GM23338 (cell line): ENCODE measurements around the gene IGIP.

Source experiments
- CREB1 ChIP-seq: fragments of 250-450 bp; sonication (Bioruptor Pico); IDR thresholded peaks from 2 replicates; pipeline ENCODE4 v1.5.0; 2020; ENCODE audit warnings: low read depth, mild to moderate bottlenecking, moderate library complexity
- CTCF ChIP-seq, 2 experiments: fragments of 200-600 bp in 1 of 2; sonication (generic) in 1 of 2; conservative IDR thresholded peaks; 2 replicates each; pipeline versions ENCODE4 v1.5.1 to v1.6.1; 2016 to 2017; ENCODE audit warnings: antibody characterized with exemption in 2 of 2, low read depth in 2 of 2, mild to moderate bottlenecking in 2 of 2, moderate library complexity in 1 of 2
- EZH2 ChIP-seq: fragments of 200-600 bp; sonication (generic); IDR thresholded peaks from one replicate; pipeline ENCODE4 v1.8.0; 2017; ENCODE audit warnings: antibody characterized with exemption, mild to moderate bottlenecking, low read depth; ENCODE audit not compliant: unreplicated experiment
- EZH2phosphoT487 ChIP-seq: fragments of 200-600 bp; sonication (generic); IDR thresholded peaks from one replicate; pipeline ENCODE4 v1.8.1; 2018; ENCODE audit warnings: antibody characterized with exemption; ENCODE audit not compliant: unreplicated experiment
- POLR2AphosphoS5 ChIP-seq: IDR thresholded peaks from 2 replicates; pipeline ENCODE4 v1.6.1; 2016; ENCODE audit warnings: antibody characterized with exemption, low read depth
- REST ChIP-seq: IDR thresholded peaks from one replicate; pipeline ENCODE4 v1.6.1; 2018; ENCODE audit warnings: antibody characterized with exemption; ENCODE audit not compliant: unreplicated experiment
- STAT1 ChIP-seq: IDR thresholded peaks from one replicate; pipeline ENCODE4 v1.6.1; 2016; ENCODE audit warnings: antibody characterized with exemption; ENCODE audit not compliant: unreplicated experiment
- ZNF462 ChIP-seq: fragments of 250-450 bp; sonication (Bioruptor Pico); IDR thresholded peaks from 2 replicates; pipeline ENCODE4 v1.5.0; 2020; ENCODE audit warnings: mild to moderate bottlenecking, moderate library complexity

- TF ChIP-seq EZH2: peak; percentile 50
- TF ChIP-seq POLR2AphosphoS5: no peak
- no peak for TF ChIP-seq CTCF (conservative IDR thresholded peaks at IDR 0.05; ENCODE audit: low read depth in 2 of 2)
- no peak for TF ChIP-seq STAT1
- no peak for TF ChIP-seq CREB1 (CRISPR knock-in tag)
- no peak for TF ChIP-seq EZH2phosphoT487
- TF ChIP-seq REST: no peak
- TF ChIP-seq ZNF462: no peak
Measured at GRCh38 chr5:140146523-140146842, 20.7 kb downstream of the IGIP start.
